ENCODE results near the gene ARHGAP33. TPM values are rescaled to one million over a fixed set of nuclear protein-coding genes. Genes with fewer than 3 reads are reported as not detected.

Gene ARHGAP33
- total RNA-seq, 1 donor from 2014 or later = 4.2 TPM

DNA sequence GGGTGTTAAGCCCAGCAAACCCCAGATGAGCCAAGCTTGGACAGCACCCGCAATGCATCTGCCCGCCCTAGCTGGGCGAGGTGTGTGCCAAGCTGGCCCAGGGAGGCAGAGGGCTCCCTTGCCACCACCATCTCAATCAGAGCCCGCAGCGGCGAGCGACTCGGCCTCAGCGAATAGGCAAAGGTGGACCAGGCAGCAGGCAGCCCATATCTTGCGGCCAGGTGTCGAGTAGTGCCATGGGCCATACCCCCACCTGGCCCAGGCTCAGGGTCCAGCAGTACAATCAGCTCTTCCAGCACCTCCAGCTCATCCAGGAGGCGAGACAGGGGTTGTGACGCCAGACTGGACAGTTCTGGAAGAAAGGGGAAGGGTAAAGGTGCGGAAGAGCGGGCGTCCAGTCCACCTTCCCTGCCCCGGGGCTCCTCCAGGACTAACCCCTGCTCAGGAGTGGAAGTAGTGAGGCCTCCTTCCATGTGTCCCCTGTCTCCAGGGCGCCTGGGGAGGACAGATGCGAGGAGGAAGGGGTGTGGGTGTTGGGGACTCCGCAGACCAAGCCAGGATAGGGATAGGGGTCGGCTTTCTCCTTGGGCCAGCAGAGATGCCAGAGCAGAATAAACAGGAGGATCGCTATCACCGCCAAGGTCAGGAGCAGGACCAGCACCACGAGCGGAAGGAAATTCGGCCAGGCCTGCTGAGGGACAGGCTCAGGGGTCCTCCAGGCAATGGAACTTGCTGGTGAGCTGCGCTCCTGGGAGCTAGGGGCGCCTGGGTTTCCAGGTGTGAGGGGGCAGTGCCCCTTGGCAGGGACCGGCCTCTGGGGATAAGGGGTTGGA lies 35.9 kb upstream of the ARHGAP33 start:
- DNase-seq (ENCODE audit: missing footprints) = no peak
- intact Hi-C loops (cut with DNase I) = loop anchor here (10.0 kb wide), 1 partner anchor 375 kb away; the partner anchor contains the start of genes OVOL3, POLR2I and TBCB
- ATAC-seq = no peak

DNA sequence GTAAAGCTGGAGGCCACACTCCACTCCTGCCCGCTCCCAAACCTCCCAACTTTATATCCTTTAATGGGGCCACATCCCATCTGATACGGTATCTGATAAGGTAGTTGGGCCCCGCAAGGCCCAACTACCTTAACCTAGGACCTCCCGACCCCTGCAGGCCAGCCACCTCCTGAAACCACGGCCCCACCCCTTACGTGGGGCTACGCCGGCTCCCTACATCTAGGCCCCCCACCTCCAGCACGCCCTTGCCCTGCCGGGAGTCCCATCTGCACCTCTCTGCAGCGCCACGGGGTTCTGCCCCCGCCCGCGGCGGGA lies 35.3 kb upstream of the ARHGAP33 start:
- intact Hi-C loops (cut with DNase I) = loop anchor here (10.0 kb wide), 1 partner anchor 375 kb away; the partner anchor contains the start of genes OVOL3, POLR2I and TBCB
- no peak for ATAC-seq
- DNase-seq (ENCODE audit: missing footprints) = no peak

DNA sequence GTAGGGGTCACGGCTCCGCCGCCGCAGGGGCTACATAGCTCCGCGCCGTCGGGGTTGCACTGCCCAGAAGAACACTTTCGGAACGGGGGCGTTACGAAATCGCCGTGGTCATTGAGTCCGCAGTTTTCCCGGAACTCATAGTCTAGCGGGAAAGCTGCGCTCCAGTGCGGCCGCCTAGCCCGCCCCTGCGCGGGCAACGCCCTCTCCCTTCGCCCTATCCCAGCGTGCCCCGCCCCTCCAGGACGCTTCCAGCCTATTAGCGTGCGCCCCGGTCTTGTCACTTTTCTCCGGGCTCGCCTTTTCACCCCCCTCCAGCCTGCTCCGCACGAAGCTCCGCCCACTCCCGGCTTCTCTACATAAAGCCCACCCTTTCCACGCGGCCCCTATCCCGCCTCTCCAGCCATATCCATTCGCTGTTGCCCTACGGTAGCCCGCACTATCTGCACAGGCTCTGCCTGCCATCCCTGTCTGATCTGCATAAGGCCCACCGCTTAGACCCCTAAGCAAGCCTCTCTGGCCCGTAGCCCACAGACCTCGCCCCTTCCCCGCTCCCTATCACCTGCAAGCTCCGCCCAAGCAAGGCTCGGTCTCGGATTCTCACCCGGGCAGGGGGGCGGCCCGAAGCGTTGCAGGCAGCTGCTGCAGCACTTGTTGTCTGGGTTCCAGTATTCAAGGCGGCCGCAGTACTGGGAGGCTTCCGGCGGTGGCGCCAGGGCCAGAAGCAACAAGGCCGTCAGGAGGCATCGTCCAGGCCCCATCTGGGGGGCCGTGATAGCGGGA lies 34.8 kb upstream of the ARHGAP33 start:
- DNase-seq (ENCODE audit: missing footprints) = peak; percentile 99
- intact Hi-C loops (cut with DNase I) = loop anchor here (10.0 kb wide), 1 partner anchor 374 kb away; the partner anchor contains the start of genes OVOL3, POLR2I and TBCB
- ATAC-seq = peak; percentile 90

- DNase-seq (ENCODE audit: missing footprints) (no peak), ATAC-seq (no peak)
- intact Hi-C loops (cut with DNase I) = loop anchor here (10.0 kb wide), 1 partner anchor 374 kb away; the partner anchor contains the start of genes OVOL3, POLR2I and TBCB
Measured at GRCh38 chr19:35741203-35741515, 34.2 kb upstream of the ARHGAP33 start.

- no peak for DNase-seq (ENCODE audit: missing footprints)
- ATAC-seq = no peak
- intact Hi-C loops (cut with DNase I) = loop anchor here (10.0 kb wide), 1 partner anchor 373 kb away; the partner anchor contains the start of genes OVOL3, POLR2I and TBCB
Measured at GRCh38 chr19:35742121-35742724, 33.1 kb upstream of the ARHGAP33 start, which contains the start of gene IGFLR1. Gene IGFLR1 (minus strand): TSS chr19:35742452. CDS start chr19:35741180, 1,272 bp downstream.

- DNase-seq (ENCODE audit: missing footprints) (no peak), ATAC-seq (no peak)
- intact Hi-C loops (cut with DNase I) = loop anchor here (10.0 kb wide), 1 partner anchor 371 kb away; the partner anchor contains the start of genes OVOL3, POLR2I and TBCB
Measured at GRCh38 chr19:35743640-35744429, 31.5 kb upstream of the ARHGAP33 start.

DNA sequence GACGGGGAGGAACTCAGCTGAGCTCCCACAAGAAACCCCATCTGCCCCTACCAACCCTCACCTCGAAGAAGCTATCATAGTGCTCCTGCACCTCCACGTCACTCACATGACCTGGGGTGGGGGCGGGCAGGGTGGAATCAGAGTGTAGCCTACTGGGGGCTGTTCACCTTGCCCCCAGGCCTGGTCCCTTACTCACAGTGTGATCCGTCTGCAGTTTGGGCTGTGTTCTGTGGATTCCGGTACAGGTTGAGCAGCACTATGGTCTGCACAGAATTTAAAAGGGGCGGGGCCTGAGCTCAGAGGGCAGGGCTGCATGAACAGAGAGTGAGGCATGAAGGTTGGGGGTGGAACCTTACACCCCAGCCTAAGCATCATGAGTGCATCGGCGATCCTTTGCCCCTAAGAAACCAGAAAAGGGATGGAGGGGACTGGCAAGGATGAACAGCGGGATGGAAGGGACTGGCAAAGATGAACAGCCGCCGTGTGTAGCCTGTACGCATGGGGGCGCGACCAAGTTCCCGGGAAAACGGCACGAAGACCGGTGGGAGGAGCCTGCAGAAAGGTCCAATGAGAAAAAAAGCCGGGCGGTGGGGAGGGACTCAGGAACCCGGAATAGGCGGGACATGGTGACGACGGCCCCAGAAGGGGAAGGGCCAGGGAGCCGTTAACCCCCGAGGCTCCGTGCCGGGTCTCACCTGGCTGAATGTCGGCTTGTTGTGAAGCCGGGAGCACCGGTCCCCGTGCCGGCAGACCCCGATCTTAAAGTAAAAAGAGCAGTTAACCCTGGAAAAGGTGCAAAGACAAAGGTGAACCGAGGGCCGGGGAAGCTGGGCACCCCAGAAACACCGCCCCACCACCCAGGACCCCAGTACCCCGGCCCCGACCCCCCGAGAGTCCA lies 30.7 kb upstream of the ARHGAP33 start:
- DNase-seq (ENCODE audit: missing footprints) (peak; percentile 96), ATAC-seq (peak; percentile 73)
- intact Hi-C loops (cut with DNase I) = loop anchor here (1.0 to 10.0 kb wide), 4 partner anchors 27 to 370 kb away; partner anchors contain the start of genes COX6B1, OVOL3, POLR2I and TBCB

- ATAC-seq (peak; percentile 83), DNase-seq (ENCODE audit: missing footprints) (peak; percentile 98)
- intact Hi-C loops (cut with DNase I) = loop anchor here (1.0 to 10.0 kb wide), 4 partner anchors 28 to 369 kb away; partner anchors contain the start of genes COX6B1, OVOL3, POLR2I and TBCB
Measured at GRCh38 chr19:35745328-35746086, 29.9 kb upstream of the ARHGAP33 start, which contains the start of the genes PSENEN and U2AF1L4. Gene PSENEN (plus strand): TSS chr19:35745651. CDS start chr19:35745931, 280 bp downstream. Gene U2AF1L4 (minus strand): TSS chr19:35745418. CDS start chr19:35745391, 27 bp downstream.

GRCh38 chr19:35746087-35746462 lies 29.3 kb upstream of the ARHGAP33 start:
- ATAC-seq (no peak), DNase-seq (ENCODE audit: missing footprints) (no peak)
- intact Hi-C loops (cut with DNase I) = loop anchor here (5.0 to 10.0 kb wide), 2 partner anchors 99 to 369 kb away; partner anchors contain the start of genes COX6B1, OVOL3, POLR2I and TBCB

GRCh38 chr19:35746531-35746930 lies 28.8 kb upstream of the ARHGAP33 start:
- intact Hi-C loops (cut with DNase I) = loop anchor here (5.0 to 10.0 kb wide), 2 partner anchors 99 to 368 kb away; partner anchors contain the start of genes COX6B1, OVOL3, POLR2I and TBCB
- DNase-seq (ENCODE audit: missing footprints) = peak; percentile 64
- no peak for ATAC-seq

- DNase-seq (ENCODE audit: missing footprints) (peak; percentile 100), ATAC-seq (peak; percentile 88)
- intact Hi-C loops (cut with DNase I) = loop anchor here (5.0 to 10.0 kb wide), 2 partner anchors 101 to 366 kb away; partner anchors contain the start of genes COX6B1, OVOL3, POLR2I and TBCB
Measured at GRCh38 chr19:35748106-35749020, 27.0 kb upstream of the ARHGAP33 start, which contains the start of gene LIN37. Gene LIN37 (plus strand): TSS chr19:35748576. CDS start chr19:35748725, 149 bp downstream.

GRCh38 chr19:35750167-35750566 lies 25.2 kb upstream of the ARHGAP33 start:
- intact Hi-C loops (cut with DNase I) = no loop called here
- no peak for ATAC-seq
- DNase-seq (ENCODE audit: missing footprints) = peak; percentile 47

DNA sequence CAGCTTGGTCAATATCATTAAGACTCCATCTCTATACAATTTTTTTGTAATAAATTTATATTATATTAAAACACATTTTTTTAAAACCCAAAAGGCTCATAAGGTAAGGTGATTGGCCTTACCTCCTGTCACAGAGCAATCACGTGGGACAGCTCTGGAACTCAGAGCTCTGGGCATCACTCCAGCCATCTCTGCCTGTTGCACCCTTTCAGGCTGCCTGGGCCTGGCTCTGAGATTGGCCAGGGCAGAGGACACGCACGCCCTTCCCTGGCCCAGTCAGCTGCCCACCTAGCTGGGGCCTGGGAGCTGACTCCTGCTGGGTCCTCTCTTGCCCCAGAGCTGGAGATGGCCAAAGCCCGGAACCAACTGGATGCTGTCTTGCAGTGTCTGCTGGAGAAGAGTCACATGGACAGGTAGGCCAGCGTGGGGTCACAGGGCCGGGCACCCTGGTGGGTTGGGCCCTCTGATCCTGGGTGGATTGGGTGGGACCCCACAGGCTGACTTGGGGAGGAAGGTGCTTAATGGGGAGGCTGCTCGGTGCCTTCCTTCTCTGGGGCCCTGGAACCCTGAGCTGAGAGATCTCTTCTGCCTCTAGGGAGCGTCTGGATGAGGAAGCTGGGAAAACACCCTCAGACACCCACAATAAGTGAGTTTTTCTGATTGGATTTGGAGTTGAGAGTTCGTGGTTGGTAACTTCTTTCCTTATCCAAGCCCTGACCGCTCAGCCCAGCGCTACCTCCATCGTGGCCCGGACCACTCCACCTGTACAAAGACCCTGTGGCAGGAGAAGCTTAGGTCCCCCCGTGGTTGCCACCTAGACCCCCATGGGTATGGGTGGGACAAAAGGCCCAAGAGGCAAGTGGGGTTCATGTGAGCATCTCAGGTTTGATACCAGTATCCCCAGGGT lies 23.3 kb upstream of the ARHGAP33 start:
- DNase-seq (ENCODE audit: missing footprints) (peak; percentile 69), ATAC-seq (no peak)
- intact Hi-C loops (cut with DNase I) = no loop called here

All from Right ventricle myocardium inferior (tissue), 1 donor.